BLaER1 treated with 17β-estradiol and CSF1 and Interleukin-3, amounts not matched to agents 10 nM and 100 nM (cell line): ENCODE measurements around the gene MPND.

Experiments
- H3K27ac ChIP-seq, 11 experiments: shearing (Covaris generic); formaldehyde crosslinking; 2 replicates each; pipeline ENCODE4 v1.8.1; 2022
- H3K27me3 ChIP-seq, 11 experiments: shearing (Covaris generic); formaldehyde crosslinking; 2 replicates each; pipeline ENCODE4 v1.8.1; 2022
- H3K36me3 ChIP-seq, 11 experiments: shearing (Covaris generic); formaldehyde crosslinking; 2 replicates each; pipeline ENCODE4 v1.8.1; 2022
- H3K4me1 ChIP-seq, 10 experiments: shearing (Covaris generic); formaldehyde crosslinking; 2 replicates each; pipeline ENCODE4 v1.8.1; 2022
- H3K4me2 ChIP-seq, 11 experiments: shearing (Covaris generic); formaldehyde crosslinking; 2 replicates each; pipeline ENCODE4 v1.8.1; 2022
- H3K4me3 ChIP-seq, 10 experiments: shearing (Covaris generic); formaldehyde crosslinking; 2 replicates each; pipeline ENCODE4 v1.8.1; 2022
- H3K9ac ChIP-seq, 11 experiments: shearing (Covaris generic); formaldehyde crosslinking; 2 replicates each; pipeline ENCODE4 v1.8.1; 2022
- H3K9me3 ChIP-seq, 11 experiments: shearing (Covaris generic); formaldehyde crosslinking; replicated peaks in 1 of 11; 2 replicates each; pipeline ENCODE4 v1.8.1; 2022
- H4K20me1 ChIP-seq, 11 experiments: shearing (Covaris generic); formaldehyde crosslinking; 2 replicates each; pipeline ENCODE4 v1.8.1; 2022
- Cebpa-rat ChIP-seq, 11 experiments: shearing (Covaris generic); IDR thresholded peaks; 2 replicates each; pipeline ENCODE4 v1.8.1; 2022

The MPND gene

GRCh38 chr19:4350111-4350510 is 6.7 kb downstream of the MPND start:
- H3K36me3 ChIP-seq: peaks cover 28 to 78% (median 61%) of the 10 kb centered on the region in 11 experiments
- H3K9me3 ChIP-seq: no peaks in the 10 kb centered on the region
- H3K27ac ChIP-seq: no peak overlapping the region

DNA sequence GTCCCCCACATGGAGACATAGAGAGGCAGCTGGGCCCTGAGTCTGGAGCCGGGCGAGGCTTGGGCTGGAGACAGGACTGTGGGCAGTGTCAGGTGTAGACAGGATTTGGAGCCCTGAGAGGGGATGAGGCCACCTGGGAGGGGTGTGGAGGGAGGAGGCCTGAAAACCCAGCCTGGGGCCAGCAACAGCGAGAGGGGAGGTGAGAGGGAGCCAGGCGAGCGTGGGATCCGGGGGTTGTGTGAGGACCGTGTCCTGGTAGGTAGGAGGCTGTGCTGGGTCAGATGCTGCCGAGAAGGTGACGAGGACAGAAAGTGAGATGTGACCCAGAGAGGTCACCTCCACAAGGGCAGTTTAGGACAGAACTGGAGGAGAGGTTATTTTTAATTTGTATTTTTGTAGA is 7.4 kb downstream of the MPND start:
- Histone ChIP-seq H3K27ac (no peak overlapping the region), H3K9ac (peak overlapping the region in 4 of 11 experiments; percentile 7 to 25 (median 16); a peak in 3 of 22 replicates), H3K4me3 (no peak overlapping the region), H3K4me2 (no peak overlapping the region), H3K36me3 (peaks cover 25 to 78% (median 60%) of the 10 kb centered on the region in 11 experiments), H3K4me1 (no peaks in the 10 kb centered on the region; a peak in 3 of 20 replicates), H3K9me3 (no peaks in the 10 kb centered on the region), H4K20me1 (peaks cover 0 to 43% (median 3%) of the 10 kb centered on the region in 11 experiments; a peak in 4 of 22 replicates), H3K27me3 (no peaks in the 10 kb centered on the region)
- no peak for TF ChIP-seq Cebpa-rat (IDR thresholded peaks at IDR 0.05)

More at GRCh38 chr19:4350111-4350510, 6.7 kb downstream of the MPND start:
- TF ChIP-seq Cebpa-rat (IDR thresholded peaks at IDR 0.05): no peak
- H3K4me1 ChIP-seq: peaks cover 0 to 5% (median 0%) of the 10 kb centered on the region in 10 experiments; a peak in 3 of 20 replicates
- H4K20me1 ChIP-seq: peaks cover 0 to 48% (median 3%) of the 10 kb centered on the region in 11 experiments; a peak in 4 of 22 replicates
- no peak overlapping the region for H3K4me3 ChIP-seq
- no peaks in the 10 kb centered on the region for H3K27me3 ChIP-seq
- H3K4me2 ChIP-seq: no peak overlapping the region
- peak overlapping the region in 1 of 11 experiments; percentile 7; a peak in 1 of 22 replicates for H3K9ac ChIP-seq

GRCh38 chr19:4352701-4353121 is 9.3 kb downstream of the MPND start:
- H3K4me3 ChIP-seq: no peak overlapping the region
- no peaks in the 10 kb centered on the region for H3K4me1 ChIP-seq
- H3K9ac ChIP-seq: no peak overlapping the region
- H3K4me2 ChIP-seq: no peak overlapping the region
- H3K36me3 ChIP-seq: peaks cover 16 to 81% (median 61%) of the 10 kb centered on the region in 11 experiments
- H3K27me3 ChIP-seq: no peaks in the 10 kb centered on the region
- no peak for TF ChIP-seq Cebpa-rat (IDR thresholded peaks at IDR 0.05)
- peaks cover 0 to 51% (median 7%) of the 10 kb centered on the region in 11 experiments; a peak in 12 of 22 replicates for H4K20me1 ChIP-seq
- H3K27ac ChIP-seq: no peak overlapping the region
- H3K9me3 ChIP-seq: no peaks in the 10 kb centered on the region

GRCh38 chr19:4354282-4354681 is 10.9 kb downstream of the MPND start:
- no peak for TF ChIP-seq Cebpa-rat (IDR thresholded peaks at IDR 0.05)
- no peaks in the 10 kb centered on the region for H3K9me3 ChIP-seq
- no peak overlapping the region for H3K4me3 ChIP-seq
- H4K20me1 ChIP-seq: peaks cover 0 to 67% (median 21%) of the 10 kb centered on the region in 11 experiments; a peak in 18 of 22 replicates
- peaks cover 21 to 81% (median 64%) of the 10 kb centered on the region in 11 experiments for H3K36me3 ChIP-seq
- H3K27me3 ChIP-seq: no peaks in the 10 kb centered on the region
- H3K4me1 ChIP-seq: no peaks in the 10 kb centered on the region
- H3K4me2 ChIP-seq: no peak overlapping the region
- H3K27ac ChIP-seq: no peak overlapping the region
- H3K9ac ChIP-seq: no peak overlapping the region

DNA sequence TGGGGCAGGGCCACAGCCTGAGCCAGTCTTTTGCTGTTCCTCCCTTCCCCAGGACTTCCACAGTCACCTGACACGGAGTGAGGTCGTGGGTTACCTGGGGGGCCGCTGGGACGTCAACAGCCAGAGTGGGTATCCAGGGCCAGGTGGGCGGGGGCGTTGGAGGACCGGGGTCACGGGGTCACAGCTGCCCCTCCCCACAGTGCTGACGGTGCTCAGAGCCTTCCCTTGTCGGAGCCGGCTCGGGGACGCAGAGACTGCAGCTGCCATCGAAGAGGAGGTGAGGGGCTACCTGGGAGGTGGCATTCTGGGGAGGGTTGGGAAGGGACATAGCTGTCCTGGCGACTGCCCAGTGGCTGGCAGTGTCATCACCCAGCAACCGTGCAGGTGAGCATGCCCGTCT is 11.5 kb downstream of the MPND start:
- Histone ChIP-seq H3K36me3 (peaks cover 27 to 82% (median 64%) of the 10 kb centered on the region in 11 experiments), H3K4me2 (no peak overlapping the region), H3K9me3 (no peaks in the 10 kb centered on the region), H3K27ac (no peak overlapping the region), H3K9ac (no peak overlapping the region), H4K20me1 (peaks cover 5 to 73% (median 27%) of the 10 kb centered on the region in 11 experiments; a peak in 20 of 22 replicates), H3K27me3 (no peaks in the 10 kb centered on the region), H3K4me1 (no peaks in the 10 kb centered on the region), H3K4me3 (no peak overlapping the region)
- no peak for TF ChIP-seq Cebpa-rat (IDR thresholded peaks at IDR 0.05)

DNA sequence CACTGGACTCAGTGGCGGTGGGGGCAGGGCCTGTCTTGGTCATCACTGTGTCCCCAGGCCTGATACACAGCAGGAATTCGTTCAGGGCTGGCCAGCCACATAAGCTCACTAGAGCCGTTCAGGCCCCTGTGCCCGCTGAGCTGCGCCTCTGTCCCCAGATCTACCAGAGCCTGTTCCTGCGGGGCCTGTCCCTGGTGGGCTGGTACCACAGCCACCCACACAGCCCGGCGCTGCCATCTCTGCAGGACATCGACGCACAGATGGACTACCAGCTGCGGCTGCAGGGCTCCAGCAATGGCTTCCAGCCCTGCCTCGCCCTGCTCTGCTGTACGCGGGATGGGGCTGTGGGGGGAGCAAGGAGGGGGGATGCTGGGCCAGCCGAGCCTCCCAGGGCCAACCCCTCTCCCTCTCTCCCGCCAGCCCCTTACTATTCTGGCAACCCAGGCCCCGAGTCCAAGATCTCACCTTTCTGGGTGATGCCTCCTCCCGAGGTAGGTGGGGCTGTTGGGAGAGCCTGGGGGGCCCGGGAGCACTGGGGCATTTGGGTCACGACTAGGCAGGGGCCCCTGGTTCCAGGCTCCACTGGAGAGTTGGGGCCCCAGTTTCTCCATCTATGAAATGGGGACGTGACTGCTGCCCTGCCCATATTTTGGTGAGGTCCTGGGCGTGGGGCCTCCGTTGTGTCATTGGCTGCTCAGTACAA is 13.9 kb downstream of the MPND start:
- Histone ChIP-seq H3K36me3 (peaks cover 46 to 90% (median 79%) of the 10 kb centered on the region in 11 experiments), H3K9ac (0 out of 22 replicates have a peak overlapping the region, but pooled peaks of 1 of the 11 experiments have one; percentile 14), H3K27ac (no peak overlapping the region), H3K4me2 (no peak overlapping the region), H3K4me3 (no peak overlapping the region), H4K20me1 (peaks cover 18 to 91% (median 41%) of the 10 kb centered on the region in 11 experiments; a peak in 20 of 22 replicates), H3K27me3 (no peaks in the 10 kb centered on the region), H3K9me3 (no peaks in the 10 kb centered on the region), H3K4me1 (no peaks in the 10 kb centered on the region)
- no peak for TF ChIP-seq Cebpa-rat (IDR thresholded peaks at IDR 0.05)

GRCh38 chr19:4357921-4358326 is 14.6 kb downstream of the MPND start:
- H3K36me3 ChIP-seq: peaks cover 52 to 96% (median 84%) of the 10 kb centered on the region in 11 experiments
- no peak overlapping the region for H3K9ac ChIP-seq
- no peaks in the 10 kb centered on the region for H3K9me3 ChIP-seq
- H3K4me3 ChIP-seq: no peak overlapping the region
- no peaks in the 10 kb centered on the region for H3K4me1 ChIP-seq
- H3K4me2 ChIP-seq: no peak overlapping the region
- TF ChIP-seq Cebpa-rat (IDR thresholded peaks at IDR 0.05): no peak
- no peaks in the 10 kb centered on the region for H3K27me3 ChIP-seq
- no peak overlapping the region for H3K27ac ChIP-seq
- H4K20me1 ChIP-seq: peaks cover 18 to 92% (median 45%) of the 10 kb centered on the region in 11 experiments; a peak in 20 of 22 replicates

GRCh38 chr19:4358709-4359626 is 15.6 kb downstream of the MPND start:
- H3K9me3 ChIP-seq: no peaks in the 10 kb centered on the region
- H4K20me1 ChIP-seq: peaks cover 18 to 92% (median 53%) of the 10 kb centered on the region in 11 experiments; a peak in 20 of 22 replicates
- H3K36me3 ChIP-seq: peaks cover 63 to 98% (median 88%) of the 10 kb centered on the region in 11 experiments
- no peak overlapping the region for H3K4me2 ChIP-seq
- no peak for TF ChIP-seq Cebpa-rat (IDR thresholded peaks at IDR 0.05)
- no peaks in the 10 kb centered on the region for H3K4me1 ChIP-seq
- no peak overlapping the region for H3K9ac ChIP-seq
- no peak overlapping the region for H3K4me3 ChIP-seq
- H3K27ac ChIP-seq: no peak overlapping the region
- H3K27me3 ChIP-seq: no peaks in the 10 kb centered on the region

DNA sequence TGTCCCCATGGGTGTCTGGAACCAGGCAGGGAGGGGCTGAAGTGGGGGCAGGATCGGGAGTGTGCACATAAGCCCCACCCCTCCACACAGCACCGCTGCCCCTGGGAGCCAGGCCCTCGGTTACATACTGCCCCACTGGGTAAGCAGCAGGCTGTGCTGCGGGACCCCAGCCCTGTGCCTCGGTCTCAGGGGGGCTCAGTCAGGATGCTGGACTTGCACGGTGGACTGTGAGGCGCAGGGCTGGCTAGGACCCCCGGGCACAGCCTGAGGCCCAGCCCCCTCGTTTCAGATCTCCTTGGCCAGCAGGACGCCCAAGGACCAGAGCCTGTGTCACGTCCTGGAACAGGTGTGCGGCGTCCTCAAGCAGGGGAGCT is 16.3 kb downstream of the MPND start:
- Histone ChIP-seq H3K4me2 (no peak overlapping the region), H3K9me3 (no peaks in the 10 kb centered on the region), H3K4me3 (no peak overlapping the region), H3K9ac (0 out of 22 replicates have a peak overlapping the region, but pooled peaks of 1 of the 11 experiments have one; percentile 22), H4K20me1 (peaks cover 18 to 92% (median 58%) of the 10 kb centered on the region in 11 experiments; a peak in 20 of 22 replicates), H3K27ac (no peak overlapping the region; a peak in 1 of 22 replicates), H3K27me3 (no peaks in the 10 kb centered on the region), H3K36me3 (peaks cover 69 to 98% (median 88%) of the 10 kb centered on the region in 11 experiments), H3K4me1 (no peaks in the 10 kb centered on the region)
- TF ChIP-seq Cebpa-rat (IDR thresholded peaks at IDR 0.05): no peak
